GM15510 (cell line): ENCODE results near the gene CDC34.

ENCODE experiments used
- POLR2A ChIP-seq: IDR thresholded peaks from 3 replicates; pipeline ENCODE4 v1.6.1; 2011; ENCODE audit warnings: borderline replicate concordance; ENCODE audit not compliant: insufficient read length; ENCODE audit errors: extremely low read depth

CDC34 gene

GRCh38 chr19:540867-541637 lies 9.5 kb downstream of the CDC34 start:
- no peak for TF ChIP-seq POLR2A

DNA sequence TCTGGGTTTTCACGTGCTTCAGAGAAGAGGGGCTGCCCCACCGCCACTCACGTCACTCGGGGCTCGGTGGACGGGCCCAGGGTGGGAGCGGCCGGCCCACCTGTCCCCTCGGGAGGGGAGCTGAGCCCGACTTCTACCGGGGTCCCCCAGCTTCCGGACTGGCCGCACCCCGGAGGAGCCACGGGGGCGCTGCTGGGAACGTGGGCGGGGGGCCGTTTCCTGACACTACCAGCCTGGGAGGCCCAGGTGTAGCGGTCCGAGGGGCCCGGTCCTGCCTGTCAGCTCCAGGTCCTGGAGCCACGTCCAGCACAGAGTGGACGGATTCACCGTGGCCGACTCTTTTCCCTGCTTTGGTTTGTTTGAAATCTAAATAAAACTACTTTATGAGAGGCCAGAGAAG lies 10.1 kb downstream of the CDC34 start:
- no peak for TF ChIP-seq POLR2A

- no peak for TF ChIP-seq POLR2A
These were observed 10.8 kb downstream of the CDC34 start for GRCh38 chr19:542173-542866.

DNA sequence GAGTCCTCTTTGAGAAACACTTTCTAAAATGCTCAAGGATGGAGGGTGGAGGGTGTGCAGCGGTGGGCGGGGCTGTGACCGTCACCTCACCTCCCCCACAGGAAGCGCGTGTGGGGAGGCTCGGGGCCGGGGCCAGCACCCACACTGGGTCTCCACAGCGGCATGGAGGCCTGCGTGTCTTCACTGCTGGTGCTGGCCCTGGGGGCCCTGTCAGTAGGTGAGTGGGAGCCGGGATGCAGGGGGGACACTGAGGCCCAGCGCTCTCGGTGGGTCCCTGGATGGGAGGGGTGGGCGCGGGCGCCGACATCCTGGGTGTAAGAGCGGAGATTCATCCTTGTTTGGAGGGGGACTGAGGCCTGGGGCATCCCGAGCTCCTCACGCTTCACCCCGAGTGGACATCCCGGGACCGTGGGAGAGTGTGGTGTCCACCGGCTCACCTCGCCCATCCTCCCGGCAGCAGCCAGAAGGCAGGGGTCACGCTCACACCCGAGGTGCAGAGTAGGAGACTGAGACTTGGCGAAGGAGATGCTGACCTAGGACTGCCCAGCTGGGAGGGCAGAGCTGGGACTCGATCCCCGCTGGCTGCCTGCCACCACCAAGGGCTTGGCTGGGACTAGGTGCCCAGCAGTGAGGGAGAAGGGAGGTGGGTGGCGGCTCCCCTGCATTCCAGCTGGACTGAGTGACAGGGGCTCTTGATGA lies 12.5 kb downstream of the CDC34 start, which contains the start of gene GZMM:
Gene GZMM (plus strand): TSS at position 144 of the 699 bp plus-strand sequence. CDS start 19 bp downstream, at position 163.
- TF ChIP-seq POLR2A: no peak

DNA sequence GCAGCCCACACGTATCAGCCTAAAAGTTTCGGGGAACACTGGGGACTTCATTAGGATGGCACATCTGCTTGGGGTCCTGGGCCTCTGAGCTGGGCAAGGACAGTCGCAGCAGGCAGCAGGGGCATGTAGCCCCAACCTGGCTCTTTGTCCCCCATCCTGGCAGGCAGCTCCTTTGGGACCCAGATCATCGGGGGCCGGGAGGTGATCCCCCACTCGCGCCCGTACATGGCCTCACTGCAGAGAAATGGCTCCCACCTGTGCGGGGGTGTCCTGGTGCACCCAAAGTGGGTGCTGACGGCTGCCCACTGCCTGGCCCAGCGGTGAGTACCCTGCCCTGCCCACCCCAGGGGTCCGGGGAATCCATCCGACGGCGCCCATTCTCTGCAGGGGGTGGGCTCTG lies 15.6 kb downstream of the CDC34 start:
- no peak for TF ChIP-seq POLR2A

- TF ChIP-seq POLR2A: no peak
These were observed 16.5 kb downstream of the CDC34 start for GRCh38 chr19:547836-548720.

DNA sequence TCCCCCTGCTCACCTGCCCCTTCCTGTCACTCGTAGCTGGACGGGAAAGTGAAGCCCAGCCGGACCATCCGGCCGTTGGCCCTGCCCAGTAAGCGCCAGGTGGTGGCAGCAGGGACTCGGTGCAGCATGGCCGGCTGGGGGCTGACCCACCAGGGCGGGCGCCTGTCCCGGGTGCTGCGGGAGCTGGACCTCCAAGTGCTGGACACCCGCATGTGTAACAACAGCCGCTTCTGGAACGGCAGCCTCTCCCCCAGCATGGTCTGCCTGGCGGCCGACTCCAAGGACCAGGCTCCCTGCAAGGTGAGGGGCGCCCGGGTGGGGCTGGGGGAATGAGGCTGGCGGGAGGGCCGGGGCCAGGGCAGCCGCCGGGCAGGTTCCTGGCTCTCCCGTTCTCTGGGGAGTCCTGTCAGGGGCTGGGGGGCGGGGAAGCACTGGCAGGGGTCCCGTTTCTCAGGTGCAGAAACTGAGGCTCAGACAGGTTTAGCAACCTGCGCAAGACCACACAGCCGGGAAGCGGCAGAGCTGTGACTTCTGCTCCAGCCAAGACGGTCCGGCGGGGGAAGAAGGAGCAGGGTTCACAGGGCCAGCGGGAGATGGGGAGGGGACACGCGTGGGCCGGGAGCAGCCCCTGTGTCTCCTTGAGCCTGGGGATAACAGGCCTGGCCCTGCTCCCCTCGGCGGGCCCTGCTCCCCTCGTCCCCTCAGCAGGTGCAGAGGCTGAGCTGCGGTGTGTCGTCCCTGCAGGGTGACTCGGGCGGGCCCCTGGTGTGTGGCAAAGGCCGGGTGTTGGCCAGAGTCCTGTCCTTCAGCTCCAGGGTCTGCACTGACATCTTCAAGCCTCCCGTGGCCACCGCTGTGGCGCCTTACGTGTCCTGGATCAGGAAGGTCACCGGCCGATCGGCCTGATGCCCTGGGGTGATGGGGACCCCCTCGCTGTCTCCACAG lies 17.6 kb downstream of the CDC34 start:
- no peak for TF ChIP-seq POLR2A

DNA sequence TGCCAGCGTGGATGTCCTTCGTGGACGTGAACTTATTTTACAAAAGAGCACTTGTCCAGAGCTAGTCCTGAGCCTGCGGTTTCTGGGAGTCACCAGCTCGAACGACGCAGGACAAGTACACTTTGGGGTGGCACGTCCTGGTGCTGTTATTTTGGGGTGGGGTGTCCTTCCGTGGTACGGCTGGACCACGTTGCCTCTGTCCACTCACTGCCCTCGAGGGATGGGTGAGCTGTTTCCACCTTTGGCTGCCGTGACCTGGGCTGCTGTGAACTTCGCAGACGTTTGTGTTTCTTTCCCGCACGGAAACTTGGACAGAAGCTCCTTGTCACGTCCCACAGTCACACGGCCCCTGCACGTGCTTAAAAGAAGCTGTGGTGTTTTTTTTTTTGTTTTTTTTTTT lies 23.3 kb downstream of the CDC34 start:
- TF ChIP-seq POLR2A: no peak

GRCh38 chr19:555474-555808 lies 23.9 kb downstream of the CDC34 start:
- TF ChIP-seq POLR2A: no peak

DNA sequence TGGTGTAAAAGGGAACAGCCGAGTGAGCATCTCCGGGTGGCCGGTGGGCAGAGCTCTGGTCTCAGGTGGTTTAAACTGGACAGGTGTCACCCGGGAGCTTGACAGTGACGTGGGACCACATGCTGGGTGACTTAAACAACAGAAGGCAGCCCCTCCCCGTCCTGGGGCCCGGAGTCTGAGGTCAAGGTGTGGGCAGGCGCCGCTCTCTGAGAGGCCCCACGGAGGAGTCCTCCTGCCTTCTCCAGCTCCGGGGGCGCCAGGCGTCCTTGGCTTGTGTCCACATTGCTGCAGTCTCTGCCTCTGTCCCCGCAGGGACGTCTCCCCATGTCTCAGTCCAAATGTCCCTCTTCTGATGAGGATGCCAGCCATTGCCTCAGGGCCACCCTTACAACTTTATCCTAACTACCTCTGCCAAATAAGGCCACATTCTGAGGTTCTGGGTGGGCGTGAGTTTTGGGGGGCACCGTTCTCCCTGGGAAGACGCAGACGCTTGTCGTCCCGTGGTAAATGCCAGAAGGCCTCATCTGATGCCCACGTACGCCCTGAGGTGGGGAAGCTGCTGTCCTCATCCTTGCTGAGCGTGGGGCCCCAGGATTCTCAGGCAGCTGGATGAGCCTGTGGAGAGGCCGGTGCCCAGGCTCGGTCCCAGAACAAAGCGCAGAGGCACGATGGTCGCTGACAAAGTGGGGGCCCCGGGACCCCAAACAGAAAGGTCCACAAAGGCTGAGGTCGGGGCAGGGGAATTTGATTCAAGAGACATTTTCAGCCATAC lies 25.2 kb downstream of the CDC34 start:
- no peak for TF ChIP-seq POLR2A

- no peak for TF ChIP-seq POLR2A
These were observed 27.3 kb downstream of the CDC34 start for GRCh38 chr19:558770-559439.

- TF ChIP-seq POLR2A: no peak
These were observed 28.6 kb downstream of the CDC34 start for GRCh38 chr19:560121-560520.
